H1 (cell line): Measurements from ENCODE around the gene MRPL54. TPM values are rescaled to one million over a fixed set of nuclear protein-coding genes. Genes with fewer than 3 reads are reported as not detected.

Experiments used
- CTCF ChIA-PET: fragments of 300-600 bp; sonication (Branson Sonifier 250); formaldehyde crosslinking; loops from one replicate; lab custom pipeline; 2021; ENCODE audit not compliant: partially characterized antibody; lab: Charles Lee
- POLR2A ChIA-PET: fragments of 300-600 bp; sonication (Branson Sonifier 250); formaldehyde crosslinking; loops from one replicate; lab custom pipeline; 2021; ENCODE audit warnings: inconsistent platforms; ENCODE audit not compliant: partially characterized antibody; lab: Charles Lee
- DNase-seq, 2 experiments: peaks; one replicate each; pipeline versions ENCODE4 v3.0.0 to v3.0.0-alpha.2; 2010 to 2022; ENCODE audit warnings: low spot score in 2 of 2, low read depth in 1 of 2, mixed read lengths in 1 of 2
- FAIRE-seq: peaks from 2 replicates; lab custom pipeline; 2011; peaks lifted over from hg19 to GRCh38; lab: Jason Lieb, UNC
- H2AFZ ChIP-seq: 2 replicates; pipeline ENCODE4 v1.8.1; 2012; ENCODE audit warnings: low read length, inconsistent platforms
- H2AK5ac ChIP-seq: 2 replicates; pipeline ENCODE4 v1.6.1; 2013; ENCODE audit warnings: low read depth, low read length
- H2BK120ac ChIP-seq: replicated peaks from 2 replicates; pipeline ENCODE3; 2013; ENCODE audit warnings: low read depth, low read length, inconsistent platforms
- H2BK12ac ChIP-seq: 2 replicates; pipeline ENCODE4 v1.6.1; 2013; ENCODE audit warnings: low read depth, low read length
- H2BK15ac ChIP-seq: 2 replicates; pipeline ENCODE4 v1.6.1; 2013; ENCODE audit warnings: low read length
- H2BK20ac ChIP-seq: 2 replicates; pipeline ENCODE4 v1.6.1; 2013; ENCODE audit warnings: low read length
- H2BK5ac ChIP-seq: 2 replicates; pipeline ENCODE4 v1.6.1; 2013; ENCODE audit warnings: low read depth, low read length
- H3K14ac ChIP-seq: 2 replicates; pipeline ENCODE4 v1.6.1; 2013; ENCODE audit warnings: inconsistent platforms; ENCODE audit not compliant: insufficient read length
- H3K18ac ChIP-seq: 2 replicates; pipeline ENCODE4 v1.6.1; 2013; ENCODE audit warnings: low read length; ENCODE audit errors: extremely low read depth
- H3K23ac ChIP-seq: 2 replicates; pipeline ENCODE4 v1.6.1; 2013; ENCODE audit warnings: inconsistent platforms; ENCODE audit not compliant: insufficient read length
- H3K23me2 ChIP-seq: 2 replicates; pipeline ENCODE4 v1.6.1; 2013; ENCODE audit warnings: low read depth, low read length
- H3K27ac ChIP-seq: 2 replicates; pipeline ENCODE4 v1.6.1; 2011; ENCODE audit warnings: low read depth, low read length, inconsistent platforms
- H3K27me3 ChIP-seq, 4 experiments: replicated peaks in 1 of 4; 1 replicate in 1 of 4; 2 replicates in 3 of 4; pipeline versions ENCODE4 v1.6.1 to v1.8.1; 2011 to 2013; ENCODE audit warnings: low read length in 3 of 4, mild to moderate bottlenecking in 3 of 4, inconsistent platforms in 2 of 4, mixed read lengths in 2 of 4, moderate library complexity in 1 of 4; ENCODE audit not compliant: control insufficient read depth in 3 of 4, insufficient read depth in 3 of 4; ENCODE audit errors: extremely low read depth in 1 of 4
- H3K36me3 ChIP-seq, 4 experiments: 2 replicates each; pipeline versions ENCODE4 v1.6.1 to v1.8.1; 2011 to 2013; ENCODE audit warnings: mild to moderate bottlenecking in 4 of 4, low read length in 3 of 4, moderate library complexity in 2 of 4, control low read depth in 1 of 4, inconsistent platforms in 1 of 4; ENCODE audit not compliant: insufficient read depth in 4 of 4, control insufficient read depth in 2 of 4
- H3K4ac ChIP-seq: replicated peaks from 2 replicates; pipeline ENCODE3; 2013; ENCODE audit warnings: low read length, low read depth, mixed read lengths, inconsistent platforms; ENCODE audit not compliant: insufficient read length
- H3K4me1 ChIP-seq, 4 experiments: replicated peaks in 1 of 4; 1 replicate in 1 of 4; 2 replicates in 3 of 4; pipeline versions ENCODE4 v1.6.1 to v1.8.1; 2011 to 2013; ENCODE audit warnings: low read length in 3 of 4, inconsistent platforms in 2 of 4, mixed read lengths in 1 of 4; ENCODE audit not compliant: insufficient read depth in 4 of 4, control insufficient read depth in 3 of 4
- H3K4me2 ChIP-seq, 2 experiments: 2 replicates each; pipeline versions ENCODE4 v1.6.1 to v1.8.1; 2011 to 2013; ENCODE audit warnings: low read depth in 2 of 2, low read length in 2 of 2, control low read depth in 1 of 2, inconsistent platforms in 1 of 2, mild to moderate bottlenecking in 1 of 2; ENCODE audit not compliant: insufficient read depth in 1 of 2
- H3K4me3 ChIP-seq, 4 experiments: fragments of 200-600, 300-600 bp in 1 of 4; sonication (generic), shearing (Covaris generic), sonication (Bioruptor Twin) in 1 of 4; 2 replicates each; pipeline versions ENCODE4 v1.5.1 to v1.8.1; 2011 to 2016; ENCODE audit warnings: low read length in 4 of 4, low read depth in 3 of 4, control low read depth in 2 of 4, inconsistent platforms in 2 of 4, mild to moderate bottlenecking in 2 of 4, mixed read lengths in 1 of 4, moderate library complexity in 1 of 4; ENCODE audit not compliant: insufficient read depth in 2 of 4; ENCODE audit errors: extremely low read depth in 1 of 4
- H3K56ac ChIP-seq: replicated peaks from 2 replicates; pipeline ENCODE3; 2013; ENCODE audit warnings: low read depth, mild to moderate bottlenecking, mixed read lengths, low read length, inconsistent platforms; ENCODE audit not compliant: insufficient read length
- H3K79me1 ChIP-seq: 2 replicates; pipeline ENCODE4 v1.6.1; 2013; ENCODE audit warnings: low read depth, low read length, control low read depth
- H3K79me2 ChIP-seq, 2 experiments: 2 replicates each; pipeline versions ENCODE4 v1.6.1 to v1.8.1; 2012 to 2013; ENCODE audit warnings: low read length in 2 of 2, mild to moderate bottlenecking in 2 of 2, inconsistent platforms in 1 of 2; ENCODE audit not compliant: insufficient read depth in 2 of 2, control insufficient read depth in 1 of 2
- H3K9ac ChIP-seq, 4 experiments: replicated peaks in 1 of 4; 1 replicate in 1 of 4; 2 replicates in 3 of 4; pipeline versions ENCODE4 v1.6.1 to v1.8.1; 2011 to 2013; ENCODE audit warnings: low read depth in 3 of 4, low read length in 3 of 4, control low read depth in 2 of 4, mild to moderate bottlenecking in 2 of 4, moderate library complexity in 2 of 4, inconsistent platforms in 1 of 4; ENCODE audit errors: extremely low read depth in 1 of 4
- H3K9me3 ChIP-seq, 2 experiments: 2 replicates each; pipeline versions ENCODE4 v1.6.1 to v1.8.1; 2012 to 2013; ENCODE audit warnings: mild to moderate bottlenecking in 2 of 2, moderate library complexity in 2 of 2, control low read depth in 1 of 2, inconsistent platforms in 1 of 2, low read depth in 1 of 2, low read length in 1 of 2, mixed read lengths in 1 of 2; ENCODE audit not compliant: insufficient read depth in 2 of 2
- H4K20me1 ChIP-seq, 2 experiments: replicated peaks in 1 of 2; 2 replicates each; pipeline versions ENCODE3 to v1.8.1; 2011 to 2013; ENCODE audit warnings: inconsistent platforms in 2 of 2, low read length in 2 of 2, mild to moderate bottlenecking in 1 of 2; ENCODE audit not compliant: insufficient read depth in 2 of 2, control insufficient read depth in 1 of 2
- H4K5ac ChIP-seq: 2 replicates; pipeline ENCODE4 v1.6.1; 2013; ENCODE audit warnings: low read length, low read depth, mixed read lengths, inconsistent platforms; ENCODE audit not compliant: insufficient read length
- H4K8ac ChIP-seq: 2 replicates; pipeline ENCODE4 v1.8.0; 2013; ENCODE audit warnings: mild to moderate bottlenecking, moderate library complexity, low read length, inconsistent platforms; ENCODE audit not compliant: insufficient read depth; ENCODE audit errors: extremely low read depth
- H4K91ac ChIP-seq: replicated peaks from 2 replicates; pipeline ENCODE3; 2013; ENCODE audit warnings: low read length, mixed read lengths, inconsistent platforms; ENCODE audit not compliant: insufficient read length
- ASH2L ChIP-seq: fragments of 200-600, 300-600 bp; sonication (generic); IDR thresholded peaks from one replicate; pipeline ENCODE4 v1.7.1; 2017; ENCODE audit warnings: low read length
- HDAC6 ChIP-seq: IDR thresholded peaks from one replicate; pipeline ENCODE4 v1.7.1; 2012; ENCODE audit warnings: low read depth, mild to moderate bottlenecking, inconsistent platforms, low read length, moderate library complexity
- KDM1A ChIP-seq: fragments of 200-600, 300-600 bp; sonication (generic); IDR thresholded peaks from 2 replicates; pipeline ENCODE4 v1.7.1; 2016; ENCODE audit warnings: mild to moderate bottlenecking, low read length, borderline replicate concordance
- KDM5A ChIP-seq: fragments of 200-600 bp; IDR thresholded peaks from 2 replicates; pipeline ENCODE4 v1.7.1; 2012; ENCODE audit warnings: mild to moderate bottlenecking, low read length, inconsistent platforms, mixed read lengths
- POU5F1 ChIP-seq: IDR thresholded peaks from 2 replicates; pipeline ENCODE4 v1.6.1; 2011; ENCODE audit warnings: low read depth, mild to moderate bottlenecking, low read length, moderate library complexity
- RXRA ChIP-seq: IDR thresholded peaks from 2 replicates; pipeline ENCODE4 v1.6.1; 2011; ENCODE audit warnings: low read depth, mild to moderate bottlenecking, low read length, moderate library complexity; ENCODE audit not compliant: insufficient read depth
- SP1 ChIP-seq: IDR thresholded peaks from 2 replicates; pipeline ENCODE4 v1.6.1; 2011; ENCODE audit warnings: low read depth, low read length
- TEAD4 ChIP-seq: IDR thresholded peaks from 2 replicates; pipeline ENCODE4 v1.6.1; 2012; ENCODE audit warnings: low read depth, low read length, inconsistent platforms, mixed read lengths
- WGBS, 2 experiments: shearing (Covaris generic) in 1 of 2; methylation state at CpG; one replicate each; pipeline versions ENCODE4 v1.1.6 to v1.1.7; 2013 to 2015; ENCODE audit warnings: low lambda C conversion rate in 2 of 2, mixed read lengths in 2 of 2, inconsistent platforms in 1 of 2, low coverage in 1 of 2, missing lambda C conversion rate in 1 of 2; ENCODE audit not compliant: insufficient replicate concordance in 2 of 2, insufficient coverage in 1 of 2, insufficient read length in 1 of 2; ENCODE audit errors: extremely low coverage in 1 of 2, missing lambda C conversion rate in 1 of 2; 5-methylcytosine and 5-hydroxymethylcytosine counted together
- polyA plus RNA-seq, 7 experiments: library from polyadenylated mRNA; depleted of rRNA in 3 of 7; stranded (reverse) in 5 of 7; unstranded in 2 of 7; fragments of >200 nt in 5 of 7; fragments of 200-250 nt in 2 of 7; gene quantifications; 1 replicate in 5 of 7; 2 replicates in 1 of 7; 4 replicates in 1 of 7; pipeline versions ENCODE4 v1.2.1 to v1.2.3, GENCODE V29; 2011 to 2013; ENCODE audit warnings: missing spikeins in 2 of 7, mixed read lengths in 2 of 7
- total RNA-seq: library from RNA; stranded (reverse); fragmentation: NEBNext Ultra II Directional; extraction: Animal tissue kit (Norgen Biotek cat#: 25700); gene quantifications from 2 replicates; pipeline ENCODE4 v1.2.1, GENCODE V29; 2021
- TF ChIP-seq, protein P1 (sequence below): IDR thresholded peaks from 2 replicates; pipeline ENCODE4 v1.6.1; 2011; ENCODE audit warnings: low read depth, mild to moderate bottlenecking, low read length; ENCODE audit not compliant: insufficient read depth
- TF ChIP-seq, protein P2 (sequence below), 3 experiments: IDR thresholded peaks; 1 replicate in 2 of 3; 2 replicates in 1 of 3; pipeline versions ENCODE4 v1.5.1 to v1.6.1; 2011; ENCODE audit warnings: low read length in 3 of 3, mild to moderate bottlenecking in 3 of 3, inconsistent platforms in 2 of 3, low read depth in 1 of 3, moderate library complexity in 1 of 3; ENCODE audit not compliant: insufficient read depth in 1 of 3; ENCODE audit errors: control extremely low read depth in 1 of 3

Gene MRPL54
- total and polyA plus RNA-seq, 2 of the 8 experiments (the other 6 are each of a cell fraction or from before 2014, with no cell fraction given): 63.8 to 72.8 TPM

DNA sequence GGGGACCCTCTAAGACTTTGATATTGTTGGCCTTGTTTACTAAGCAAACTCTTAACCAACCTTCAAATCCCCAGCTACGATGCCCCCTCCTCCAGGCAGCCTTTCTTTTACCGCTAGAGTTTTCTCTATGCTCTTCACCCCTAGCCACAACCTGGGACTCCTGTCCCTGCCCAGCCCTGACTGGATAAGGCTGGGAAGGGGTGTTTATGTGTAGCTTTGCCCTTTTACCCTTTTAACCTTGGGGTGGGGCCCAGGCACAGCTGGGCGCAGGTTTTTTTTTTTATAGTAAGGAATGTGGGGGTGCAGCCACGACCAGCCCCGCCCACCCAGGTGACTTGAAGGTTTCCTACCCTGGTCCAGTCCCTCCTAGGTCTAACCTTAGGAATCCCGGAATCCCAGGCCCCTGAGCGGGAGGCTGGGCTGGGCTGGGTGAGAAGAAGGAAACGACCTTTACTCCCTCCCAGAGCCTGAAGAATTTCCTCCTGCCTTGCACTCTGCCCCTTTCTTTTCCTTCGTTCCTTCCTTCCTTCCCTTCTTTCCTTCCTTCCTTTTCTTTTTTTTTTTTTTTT is 42.0 kb upstream of the MRPL54 start:
- no peaks in the 10 kb centered on the region for H3K9me3 ChIP-seq
- H3K56ac ChIP-seq: no peak overlapping the region
- H3K4me3 ChIP-seq: no peak overlapping the region
- H2AK5ac ChIP-seq: no peak overlapping the region
- no peak overlapping the region for H3K4ac ChIP-seq
- H3K79me2 ChIP-seq: no peaks in the 10 kb centered on the region
- H4K91ac ChIP-seq: no peak overlapping the region
- H3K9ac ChIP-seq: no peak overlapping the region; a peak in 2 of 7 replicates
- H3K18ac ChIP-seq: no peak overlapping the region
- 0 out of 2 replicates have a peak overlapping the region, but pooled peaks have one; percentile 88 for H2BK15ac ChIP-seq
- no peaks in the 10 kb centered on the region for H4K20me1 ChIP-seq
- peaks cover 8% of the 10 kb centered on the region; the same call in 1 of the 2 replicates for H3K23me2 ChIP-seq
- no peak overlapping the region for H3K14ac ChIP-seq
- no peak overlapping the region for H2BK20ac ChIP-seq
- no peak for DNase-seq
- H4K5ac ChIP-seq: no peak overlapping the region
- no peaks in the 10 kb centered on the region for H3K36me3 ChIP-seq
- no peaks in the 10 kb centered on the region for H3K79me1 ChIP-seq
- no peak for FAIRE-seq
- no peak overlapping the region for H3K23ac ChIP-seq
- 42% methylated on average over 8 of the region's 9 CpGs; no CpG with 5 or more reads in 1 of the 2 experiments for WGBS, 2 experiments
- ChIA-PET CTCF (interaction anchor here (0.8 to 5.8 kb wide), 13 partner anchors 13 to 877 kb away, joined by 3 to 66 read pairs (median 4); partner anchors contain the start of gene TJP3), POLR2A (interaction anchor here (0.9 to 1.4 kb wide), 2 partner anchors 9 to 265 kb away, joined by 3 read pairs; partner anchors contain the start of gene EEF2)
- no peak overlapping the region for H2BK5ac ChIP-seq
- H4K8ac ChIP-seq: no peak overlapping the region
- no peak overlapping the region for H2BK12ac ChIP-seq
- H3K4me2 ChIP-seq: no peak overlapping the region; a peak in 1 of 4 replicates
- no peak overlapping the region for H2AFZ ChIP-seq
- H3K4me1 ChIP-seq: peaks cover 0 to 11% (median 6%) of the 10 kb centered on the region in 4 experiments; a peak in 5 of 7 replicates
- H2BK120ac ChIP-seq: no peak overlapping the region
- no peak overlapping the region for H3K27ac ChIP-seq
- H3K27me3 ChIP-seq: peaks cover 0 to 3% (median 0%) of the 10 kb centered on the region in 4 experiments; a peak in 2 of 7 replicates
- no peak for TF ChIP-seq KDM1A
- TF ChIP-seq TEAD4: no peak
- TF ChIP-seq HDAC6: no peak
- TF ChIP-seq SP1: 0 out of 2 replicates have a peak, but pooled peaks have one; percentile 2
- TF ChIP-seq, protein P1, sequence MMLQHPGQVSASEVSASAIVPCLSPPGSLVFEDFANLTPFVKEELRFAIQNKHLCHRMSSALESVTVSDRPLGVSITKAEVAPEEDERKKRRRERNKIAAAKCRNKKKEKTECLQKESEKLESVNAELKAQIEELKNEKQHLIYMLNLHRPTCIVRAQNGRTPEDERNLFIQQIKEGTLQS: no peak
- TF ChIP-seq, protein P2, sequence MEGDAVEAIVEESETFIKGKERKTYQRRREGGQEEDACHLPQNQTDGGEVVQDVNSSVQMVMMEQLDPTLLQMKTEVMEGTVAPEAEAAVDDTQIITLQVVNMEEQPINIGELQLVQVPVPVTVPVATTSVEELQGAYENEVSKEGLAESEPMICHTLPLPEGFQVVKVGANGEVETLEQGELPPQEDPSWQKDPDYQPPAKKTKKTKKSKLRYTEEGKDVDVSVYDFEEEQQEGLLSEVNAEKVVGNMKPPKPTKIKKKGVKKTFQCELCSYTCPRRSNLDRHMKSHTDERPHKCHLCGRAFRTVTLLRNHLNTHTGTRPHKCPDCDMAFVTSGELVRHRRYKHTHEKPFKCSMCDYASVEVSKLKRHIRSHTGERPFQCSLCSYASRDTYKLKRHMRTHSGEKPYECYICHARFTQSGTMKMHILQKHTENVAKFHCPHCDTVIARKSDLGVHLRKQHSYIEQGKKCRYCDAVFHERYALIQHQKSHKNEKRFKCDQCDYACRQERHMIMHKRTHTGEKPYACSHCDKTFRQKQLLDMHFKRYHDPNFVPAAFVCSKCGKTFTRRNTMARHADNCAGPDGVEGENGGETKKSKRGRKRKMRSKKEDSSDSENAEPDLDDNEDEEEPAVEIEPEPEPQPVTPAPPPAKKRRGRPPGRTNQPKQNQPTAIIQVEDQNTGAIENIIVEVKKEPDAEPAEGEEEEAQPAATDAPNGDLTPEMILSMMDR (IDR thresholded peaks at IDR 0.05; ENCODE audit: control extremely low read depth in 1 of 3, insufficient read depth in 1 of 3, low read depth in 1 of 3, low read length in 3 of 3): no peak
- TF ChIP-seq KDM5A: no peak
- TF ChIP-seq POU5F1: no peak
- TF ChIP-seq ASH2L: no peak
- 0 out of 2 replicates have a peak, but pooled peaks have one; percentile 23 for TF ChIP-seq RXRA
